WERI-Rb-1 (cell line): ENCODE measurements around the gene RPRD1A.
A peak's percentile ranks its signal among the peaks of the same experiment; 100 is the strongest.

Experiments
- DNase-seq: peaks from one replicate; pipeline ENCODE4 v3.0.0-alpha.2; 2020
- H3K27ac ChIP-seq: fragments of 250-450 bp; sonication (Bioruptor Pico); 2 replicates; pipeline ENCODE4 v1.5.1; 2020; ENCODE audit warnings: mild to moderate bottlenecking, moderate library complexity
- H3K27me3 ChIP-seq: fragments of 250-450 bp; sonication (Bioruptor Pico); 2 replicates; pipeline ENCODE4 v1.5.1; 2021; ENCODE audit warnings: mild to moderate bottlenecking, low read depth, moderate library complexity; ENCODE audit not compliant: insufficient read depth, severe bottlenecking
- H3K36me3 ChIP-seq: fragments of 250-450 bp; sonication (Bioruptor Pico); 2 replicates; pipeline ENCODE4 v1.5.1; 2020; ENCODE audit warnings: mild to moderate bottlenecking, moderate library complexity
- H3K4me3 ChIP-seq: 2 replicates; pipeline ENCODE4 v1.5.1; 2011; ENCODE audit warnings: low read depth, mild to moderate bottlenecking, control low read depth, low read length
- H3K9me3 ChIP-seq: fragments of 250-450 bp; sonication (Bioruptor Pico); 2 replicates; pipeline ENCODE4 v1.5.1; 2021; ENCODE audit warnings: mild to moderate bottlenecking, moderate library complexity; ENCODE audit not compliant: severe bottlenecking
- TF ChIP-seq, protein P1 (sequence below): IDR thresholded peaks from 2 replicates; pipeline ENCODE4 v1.5.1; 2011; ENCODE audit warnings: low read depth, mild to moderate bottlenecking, control low read depth, inconsistent platforms, low read length

RPRD1A gene

DNA sequence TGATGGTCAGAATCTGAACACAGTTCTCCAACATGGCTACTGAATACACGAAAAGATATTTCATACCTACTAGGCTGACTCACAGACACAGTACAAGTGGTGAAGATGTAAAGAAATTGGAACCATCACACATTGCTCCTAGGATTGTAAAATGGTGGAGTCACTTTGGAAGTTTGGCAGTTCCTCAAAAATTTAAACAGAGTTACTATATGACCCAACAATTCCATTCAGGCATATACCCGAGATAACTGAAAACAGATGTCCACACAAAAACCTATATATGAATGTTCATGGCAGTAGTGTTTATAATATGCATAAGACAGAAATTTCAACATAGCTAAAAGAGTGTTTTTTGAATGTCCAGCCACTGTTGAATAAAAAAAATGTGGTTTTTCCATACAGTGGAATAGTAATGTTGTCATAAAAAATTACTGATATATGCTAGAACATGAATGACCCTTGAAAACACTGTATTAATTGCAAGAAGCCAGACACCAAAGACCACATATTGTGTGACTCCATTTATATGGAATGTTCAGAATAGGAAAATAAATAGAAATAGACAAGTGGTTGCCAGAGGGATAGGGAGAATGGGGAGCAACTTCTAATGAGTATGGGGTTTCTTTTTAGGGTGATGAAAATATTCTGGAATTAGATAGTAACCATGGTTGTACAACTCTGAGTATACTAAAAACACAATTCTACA lies 84.8 kb downstream of the RPRD1A start:
- H3K27ac ChIP-seq, result no peak overlapping the region
- no peaks in the 10 kb centered on the region for H3K27me3 ChIP-seq
- TF ChIP-seq, protein P1, sequence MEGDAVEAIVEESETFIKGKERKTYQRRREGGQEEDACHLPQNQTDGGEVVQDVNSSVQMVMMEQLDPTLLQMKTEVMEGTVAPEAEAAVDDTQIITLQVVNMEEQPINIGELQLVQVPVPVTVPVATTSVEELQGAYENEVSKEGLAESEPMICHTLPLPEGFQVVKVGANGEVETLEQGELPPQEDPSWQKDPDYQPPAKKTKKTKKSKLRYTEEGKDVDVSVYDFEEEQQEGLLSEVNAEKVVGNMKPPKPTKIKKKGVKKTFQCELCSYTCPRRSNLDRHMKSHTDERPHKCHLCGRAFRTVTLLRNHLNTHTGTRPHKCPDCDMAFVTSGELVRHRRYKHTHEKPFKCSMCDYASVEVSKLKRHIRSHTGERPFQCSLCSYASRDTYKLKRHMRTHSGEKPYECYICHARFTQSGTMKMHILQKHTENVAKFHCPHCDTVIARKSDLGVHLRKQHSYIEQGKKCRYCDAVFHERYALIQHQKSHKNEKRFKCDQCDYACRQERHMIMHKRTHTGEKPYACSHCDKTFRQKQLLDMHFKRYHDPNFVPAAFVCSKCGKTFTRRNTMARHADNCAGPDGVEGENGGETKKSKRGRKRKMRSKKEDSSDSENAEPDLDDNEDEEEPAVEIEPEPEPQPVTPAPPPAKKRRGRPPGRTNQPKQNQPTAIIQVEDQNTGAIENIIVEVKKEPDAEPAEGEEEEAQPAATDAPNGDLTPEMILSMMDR, result no peak
- H3K4me3 ChIP-seq, result no peak overlapping the region
- no peaks in the 10 kb centered on the region for H3K9me3 ChIP-seq
- no peak for DNase-seq
- H3K36me3 ChIP-seq, result peaks cover 39% of the 10 kb centered on the region

DNA sequence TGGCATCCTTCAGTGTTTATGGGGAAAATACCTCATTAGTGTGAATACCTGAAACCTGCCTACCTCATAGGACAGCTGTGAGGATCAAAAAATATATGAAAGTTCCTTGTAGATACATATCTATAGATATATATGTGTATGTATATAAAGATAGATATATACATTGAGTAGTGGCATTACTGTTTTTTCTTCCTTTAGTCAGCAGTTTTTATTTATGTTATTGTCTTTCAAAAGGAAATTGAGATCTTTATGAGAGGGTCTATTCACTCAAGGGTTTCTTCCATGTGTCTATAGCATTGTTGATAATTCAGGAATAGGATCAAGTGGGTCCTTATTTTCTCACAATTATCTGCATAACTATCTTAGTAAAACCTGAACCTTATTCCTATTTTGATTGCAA lies 88.2 kb downstream of the RPRD1A start:
- TF ChIP-seq, protein P1, result no peak
- H3K36me3 ChIP-seq, result peaks cover 54% of the 10 kb centered on the region

DNA sequence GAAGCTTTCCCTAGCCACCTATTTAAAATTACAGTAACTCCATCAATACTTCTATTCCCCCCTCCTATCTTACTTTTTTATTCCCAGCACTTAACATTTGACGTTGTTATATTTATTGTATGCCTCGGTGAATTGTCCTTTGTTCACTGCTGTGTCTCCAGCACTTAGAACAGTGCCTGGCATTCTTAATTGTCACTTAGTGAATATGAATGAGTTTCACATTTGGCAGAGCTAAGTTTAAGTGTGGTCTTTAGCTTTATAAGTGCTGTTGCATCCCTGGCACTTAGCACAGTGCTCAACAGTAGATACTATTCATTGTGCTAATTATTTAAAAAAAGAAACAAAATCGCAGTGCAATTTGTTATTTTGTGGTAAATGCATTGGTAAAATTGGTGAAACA lies 93.2 kb downstream of the RPRD1A start:
- TF ChIP-seq, protein P1, result no peak
- peaks cover 45% of the 10 kb centered on the region for H3K36me3 ChIP-seq
- no peak overlapping the region for H3K27ac ChIP-seq
- no peak overlapping the region for H3K4me3 ChIP-seq
- no peak for DNase-seq
- no peaks in the 10 kb centered on the region for H3K9me3 ChIP-seq
- H3K27me3 ChIP-seq, result no peaks in the 10 kb centered on the region

More for the DNA sequence above, 88.2 kb downstream of the RPRD1A start:
- Histone ChIP-seq H3K27ac (no peak overlapping the region), H3K4me3 (no peak overlapping the region), H3K27me3 (no peaks in the 10 kb centered on the region), H3K9me3 (no peaks in the 10 kb centered on the region)
- DNase-seq, result no peak

DNA sequence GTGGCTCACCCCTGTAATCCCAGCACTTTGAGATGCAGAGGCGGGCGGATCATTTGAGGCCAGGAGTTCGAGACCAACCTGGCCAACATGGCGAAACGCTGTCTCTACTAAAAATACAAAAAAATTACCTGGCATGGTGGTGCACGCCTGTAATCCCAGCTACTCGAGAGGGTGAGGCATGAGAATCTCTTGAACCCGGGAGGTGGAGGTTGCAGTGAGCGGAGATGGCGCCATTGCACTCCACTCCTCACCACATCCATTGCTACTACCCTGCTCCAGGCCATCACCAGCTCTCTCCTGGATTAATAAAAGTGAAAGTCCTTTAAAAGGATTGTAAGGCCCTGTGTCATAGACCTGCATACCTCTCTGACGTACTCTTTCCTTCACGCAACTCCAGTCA lies 93.7 kb downstream of the RPRD1A start:
- peaks cover 39% of the 10 kb centered on the region for H3K36me3 ChIP-seq
- no peaks in the 10 kb centered on the region for H3K9me3 ChIP-seq
- TF ChIP-seq, protein P1, result no peak
- peak overlapping the region; percentile 94; the same call in 1 of the 2 replicates for H3K4me3 ChIP-seq
- no peaks in the 10 kb centered on the region for H3K27me3 ChIP-seq
- no peak for DNase-seq
- no peak overlapping the region; the same call in 1 of the 2 replicates for H3K27ac ChIP-seq

DNA sequence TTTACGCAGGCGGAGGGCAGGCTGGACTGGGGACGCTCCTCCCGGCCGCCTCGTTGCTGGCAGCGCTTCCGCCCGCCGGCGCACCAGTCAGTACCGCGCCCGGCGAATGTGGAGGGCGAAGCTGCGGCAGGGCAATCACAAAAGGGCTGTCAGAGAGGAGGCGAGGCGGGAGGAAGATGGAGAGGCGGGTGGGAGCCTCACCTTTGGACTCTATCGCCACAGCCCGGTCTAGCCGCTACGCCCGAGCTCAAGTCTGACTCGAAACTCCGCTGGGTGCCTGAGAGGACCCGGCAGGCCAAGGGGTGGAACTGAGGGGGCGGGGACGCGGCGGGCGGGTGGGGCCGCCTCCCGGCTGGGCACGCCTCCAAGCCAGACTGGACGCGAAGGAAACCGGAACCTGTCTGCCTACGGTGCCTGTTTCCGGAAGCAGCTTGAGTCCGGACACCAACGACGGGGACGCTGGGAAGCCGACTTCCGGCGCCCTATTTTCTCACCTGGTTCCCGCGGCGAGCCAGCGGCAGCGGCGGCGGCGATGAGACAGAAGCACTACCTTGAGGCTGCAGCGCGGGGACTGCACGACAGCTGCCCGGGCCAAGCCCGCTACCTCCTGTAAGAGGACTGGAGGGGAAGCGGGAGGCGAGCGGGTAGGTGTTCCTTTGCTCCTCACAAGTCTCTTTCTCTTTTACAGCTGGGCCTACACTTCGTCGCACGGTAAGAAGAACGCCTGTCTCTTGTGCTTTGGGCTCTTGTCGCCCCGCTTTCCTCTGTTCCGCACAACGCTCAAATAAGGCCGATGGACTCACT lies 95.0 kb downstream of the RPRD1A start, which contains the start of gene RMP24:
RMP24 (plus strand) TSS at position 483 of the 804 bp plus-strand sequence.
- Histone ChIP-seq H3K9me3 (no peaks in the 10 kb centered on the region), H3K27me3 (no peaks in the 10 kb centered on the region), H3K4me3 (peak within 1 kb of the TSS; percentile 94), H3K36me3 (peaks cover 28% of the 10 kb centered on the region), H3K27ac (peak within 1 kb of the TSS; percentile 75)
- DNase-seq, result peak; percentile 92
- TF ChIP-seq, protein P1, result no peak
